GM12878 (cell line): Measurements from ENCODE around the gene LDLRAP1. TPM values are rescaled to one million over a fixed set of nuclear protein-coding genes. Genes with fewer than 3 reads are reported as not detected.

Experiments used
- ATAC-seq: fragments of 200-7000 bp; cut with Tn5 transposase; 3 replicates; pipeline ENCODE4 v1.9.1; 2020; ENCODE audit warnings: mild to moderate bottlenecking, moderate library complexity
- BruUV-seq: library from RNA; stranded (reverse); fragments of 400-500 nt; replicated peaks from 2 replicates; lab custom pipeline; 2021; lab: Mats Ljungman, UMichigan
- CTCF ChIA-PET: fragments of 300-600 bp; sonication (Branson Sonifier 250); formaldehyde crosslinking; extraction: SDS; loops from one replicate; lab custom pipeline; 2021; ENCODE audit warnings: inconsistent platforms; lab: Yijun Ruan, JAX
- POLR2A ChIA-PET: fragments of 350-600 bp; formaldehyde crosslinking; extraction: SDS; loops from one replicate; lab custom pipeline; 2021; ENCODE audit warnings: inconsistent platforms; lab: Charles Lee
- RAD21 ChIA-PET: fragments of 300-600 bp; sonication (Branson Sonifier 250); formaldehyde crosslinking; loops from one replicate; lab custom pipeline; 2023; ENCODE audit warnings: antibody characterized with exemption; ENCODE audit not compliant: unreplicated experiment; lab: Charles Lee
- SMC1A ChIA-PET: fragments of 300-600 bp; sonication (Branson Sonifier 250); formaldehyde crosslinking; loops from one replicate; lab custom pipeline; 2023; ENCODE audit not compliant: unreplicated experiment, uncharacterized antibody; lab: Charles Lee
- DNase-seq: peaks from one replicate; pipeline ENCODE4 v3.0.0-alpha.2; 2011; ENCODE audit warnings: low read depth, low spot score
- FAIRE-seq: peaks from 3 replicates; lab custom pipeline; 2011; peaks lifted over from hg19 to GRCh38; lab: Jason Lieb, UNC
- H2AFZ ChIP-seq: 2 replicates; pipeline ENCODE4 v1.6.0; 2011; ENCODE audit warnings: low read depth, low read length, control low read depth; ENCODE audit not compliant: control insufficient read depth
- H3K27ac ChIP-seq: 2 replicates; pipeline ENCODE4 v1.5.1; 2011; ENCODE audit warnings: control low read depth; ENCODE audit not compliant: control insufficient read depth, insufficient read depth
- H3K27me3 ChIP-seq, 2 experiments: replicated peaks in 1 of 2; 2 replicates each; pipeline versions ENCODE4 v1.6.0 to v1.6.1; 2011; ENCODE audit warnings: low read length in 1 of 2; ENCODE audit not compliant: control insufficient read depth in 2 of 2, insufficient read depth in 2 of 2
- H3K36me3 ChIP-seq, 2 experiments: 2 replicates each; pipeline ENCODE4 v1.5.1; 2011; ENCODE audit warnings: low read length in 1 of 2; ENCODE audit not compliant: control insufficient read depth in 2 of 2, insufficient read depth in 2 of 2
- H3K4me1 ChIP-seq: 2 replicates; pipeline ENCODE4 v1.6.1; 2011; ENCODE audit warnings: mild to moderate bottlenecking, low read length, moderate library complexity, mixed read lengths; ENCODE audit not compliant: control insufficient read depth, insufficient read depth
- H3K4me2 ChIP-seq: 2 replicates; pipeline ENCODE4 v1.6.0; 2011; ENCODE audit warnings: control low read depth; ENCODE audit not compliant: control insufficient read depth, insufficient read depth
- H3K4me3 ChIP-seq: fragments of 200-600 bp; sonication (generic); 2 replicates; pipeline ENCODE4 v1.5.1; 2016
- H3K79me2 ChIP-seq: 2 replicates; pipeline ENCODE4 v1.6.0; 2011; ENCODE audit warnings: low read length; ENCODE audit not compliant: control insufficient read depth, insufficient read depth
- H3K9ac ChIP-seq: 2 replicates; pipeline ENCODE4 v1.8.0; 2011; ENCODE audit warnings: low read length, control low read depth, mixed read lengths; ENCODE audit not compliant: control insufficient read depth, insufficient read depth
- H3K9me3 ChIP-seq: replicated peaks from 3 replicates; pipeline ENCODE4 v1.5.1; 2011; ENCODE audit warnings: mild to moderate bottlenecking, low read length; ENCODE audit not compliant: control insufficient read depth, insufficient read depth
- H4K20me1 ChIP-seq: 2 replicates; pipeline ENCODE4 v1.6.0; 2011; ENCODE audit not compliant: control insufficient read depth, insufficient read depth
- BHLHE40 ChIP-seq, 2 experiments: fragments of 450-650 bp in 1 of 2; IDR thresholded peaks; 2 replicates each; pipeline ENCODE4 v1.6.1; 2011 to 2017; ENCODE audit warnings: low read depth in 2 of 2, borderline replicate concordance in 1 of 2, improper control_type of control experiment in 1 of 2, low read length in 1 of 2, mild to moderate bottlenecking in 1 of 2
- SKIL ChIP-seq: fragments of 450-650 bp; IDR thresholded peaks from 2 replicates; pipeline ENCODE4 v1.6.1; 2017; ENCODE audit warnings: mild to moderate bottlenecking, low read depth, inconsistent platforms; ENCODE audit not compliant: poor library complexity, severe bottlenecking
- SUPT20H ChIP-seq: IDR thresholded peaks from 2 replicates; pipeline ENCODE4 v1.6.1; 2011; ENCODE audit warnings: low read depth, mild to moderate bottlenecking, low read length, moderate library complexity, borderline replicate concordance; ENCODE audit not compliant: control insufficient read depth
- WGBS: methylation state at CpG from one replicate; pipeline ENCODE4 v1.1.6; 2016; ENCODE audit warnings: low lambda C conversion rate; ENCODE audit not compliant: insufficient replicate concordance, insufficient coverage; ENCODE audit errors: missing lambda C conversion rate; 5-methylcytosine and 5-hydroxymethylcytosine counted together
- in situ Hi-C: fragments of 300-500 bp; cut with MboI; formaldehyde crosslinking; loops from 9 replicates; pipeline ENCODE4 v1.14.3; 2018; ENCODE audit warnings: mixed read lengths
- intact Hi-C: fragments of 100-400 bp; cut with micrococcal nuclease; formaldehyde crosslinking; loops from one replicate; pipeline ENCODE4 v1.14.2; 2022; ENCODE audit not compliant: unreplicated experiment
- polyA plus RNA-seq, 11 experiments: library from polyadenylated mRNA; depleted of rRNA in 4 of 11; unstranded in 6 of 11; stranded (reverse) in 5 of 11; fragments of >200 nt; fragmentation: Nextera tagmentation in 4 of 11; fragmentation: Illumina TruSeq in 1 of 11; extraction: Ambion mirVana in 4 of 11; extraction: Trizol in 1 of 11; gene quantifications; 1 replicate in 1 of 11; 2 replicates in 10 of 11; pipeline versions ENCODE4 v1.2.1 to v1.2.3, GENCODE V29; 2011 to 2016; ENCODE audit warnings: inconsistent platforms in 2 of 11, missing spikeins in 2 of 11, low read depth in 1 of 11
- total RNA-seq, 4 experiments: library from RNA; depleted of rRNA in 3 of 4; stranded (reverse); fragments of >200 nt in 3 of 4; fragmentation: Illumina TruSeq in 1 of 4; extraction: Trizol in 1 of 4; gene quantifications; 2 replicates each; pipeline versions ENCODE4 v1.2.1 to v1.2.3, GENCODE V29; 2013 to 2021

Gene LDLRAP1
- total and polyA plus RNA-seq, 10 of the 15 experiments (the other 5 are each of a cell fraction or from before 2014, with no cell fraction given): 0.43 to 37.6 (median 22.0) TPM

GRCh38 chr1:25546193-25546592 lies 2.8 kb downstream of the LDLRAP1 start (continued):
- TF ChIP-seq SKIL: no peak
- TF ChIP-seq, all 136 proteins: peak for 0

GRCh38 chr1:25548601-25549000 lies 5.2 kb downstream of the LDLRAP1 start:
- Histone ChIP-seq H2AFZ (no peak overlapping the region), H3K27ac (peak overlapping the region; percentile 85), H3K4me3 (peak overlapping the region; percentile 49; the same call in 1 of the 2 replicates), H3K9ac (peak overlapping the region; percentile 65), H4K20me1 (no peaks in the 10 kb centered on the region; the same call in 1 of the 2 replicates), H3K4me1 (peaks cover 64% of the 10 kb centered on the region), H3K4me2 (peak overlapping the region; percentile 90), H3K9me3 (no peaks in the 10 kb centered on the region; the same call in 2 of the 3 replicates), H3K36me3 (no peaks in the 10 kb centered on the region), H3K27me3 (no peaks in the 10 kb centered on the region), H3K79me2 (peaks cover 38% of the 10 kb centered on the region)
- RAD21 ChIA-PET: interaction anchor here (0.6 to 3.5 kb wide), 9 partner anchors 10 to 1560 kb away, joined by 3 to 16 read pairs (median 4); partner anchors contain the start of gene PAFAH2
- TF ChIP-seq SUPT20H (no peak), BHLHE40 (IDR thresholded peaks at IDR 0.05; ENCODE audit: borderline replicate concordance in 1 of 2, low read depth in 2 of 2, low read length in 1 of 2) (no peak)
- WGBS: 53% methylated on average over 4 of the region's 4 CpGs
- no peak for ATAC-seq
- CTCF ChIA-PET: interaction anchor here (0.6 to 2.3 kb wide), 14 partner anchors 11 to 737 kb away, joined by 3 to 12 read pairs (median 4); no protein-coding TSS in a partner anchor
- intact Hi-C loops (loop anchor here (5.0 kb wide), 1 partner anchor 129 kb away; no protein-coding TSS in a partner anchor), in situ Hi-C loops (no loop called here)
- no peak for DNase-seq
- SMC1A ChIA-PET: interaction anchor here (0.8 to 2.9 kb wide), 8 partner anchors 24 to 816 kb away, joined by 3 to 11 read pairs (median 4); no protein-coding TSS in a partner anchor
- POLR2A ChIA-PET: interaction anchor here (0.6 to 1.7 kb wide), 3 partner anchors 68 to 271 kb away, joined by 3 to 5 read pairs (median 4); partner anchors contain the start of genes MAN1C1 and MTFR1L
- BruUV-seq: no TSS peak
- FAIRE-seq: no peak
